ENCODE measurements around the gene TTLL6. TPM values are rescaled to one million over a fixed set of nuclear protein-coding genes. Genes with fewer than 3 reads are reported as not detected.

Gene TTLL6
- total RNA-seq, 1 donor from 2014 or later, result 5.1 TPM

GRCh38 chr17:48760411-48760810 lies 56.6 kb downstream of the TTLL6 start:
- DNase-seq (ENCODE audit: low spot score), result no peak

- no peak for DNase-seq (ENCODE audit: low spot score)
Observed at GRCh38 chr17:48759288-48759687, 57.7 kb downstream of the TTLL6 start.

- DNase-seq (ENCODE audit: low spot score), result no peak
Observed at GRCh38 chr17:48757524-48757961, 59.5 kb downstream of the TTLL6 start.

- DNase-seq (ENCODE audit: low spot score), result no peak
Observed at GRCh38 chr17:48756830-48757251, 60.2 kb downstream of the TTLL6 start.

- no peak for DNase-seq (ENCODE audit: low spot score)
Observed at GRCh38 chr17:48755356-48755755, 61.7 kb downstream of the TTLL6 start.

- no peak for DNase-seq (ENCODE audit: low spot score)
Observed at GRCh38 chr17:48754500-48755261, 62.3 kb downstream of the TTLL6 start.

- DNase-seq (ENCODE audit: low spot score), result no peak
Observed at GRCh38 chr17:48753794-48754499, 63.1 kb downstream of the TTLL6 start.

- no peak for DNase-seq (ENCODE audit: low spot score)
Observed at GRCh38 chr17:48752399-48753288, 64.4 kb downstream of the TTLL6 start.

GRCh38 chr17:48751733-48752398 lies 65.2 kb downstream of the TTLL6 start:
- DNase-seq (ENCODE audit: low spot score), result no peak

GRCh38 chr17:48751172-48751571 lies 65.9 kb downstream of the TTLL6 start:
- DNase-seq (ENCODE audit: low spot score), result no peak

- no peak for DNase-seq (ENCODE audit: low spot score)
Observed at GRCh38 chr17:48749621-48750553, 67.1 kb downstream of the TTLL6 start.

GRCh38 chr17:48748718-48749566 lies 68.1 kb downstream of the TTLL6 start:
- DNase-seq (ENCODE audit: low spot score), result no peak

- no peak for DNase-seq (ENCODE audit: low spot score)
Observed at GRCh38 chr17:48747445-48748363, 69.3 kb downstream of the TTLL6 start.

GRCh38 chr17:48746916-48747444 lies 70.0 kb downstream of the TTLL6 start:
- DNase-seq (ENCODE audit: low spot score), result no peak

GRCh38 chr17:48745381-48746275 lies 71.4 kb downstream of the TTLL6 start:
- no peak for DNase-seq (ENCODE audit: low spot score)

- no peak for DNase-seq (ENCODE audit: low spot score)
Observed at GRCh38 chr17:48740537-48740936, 76.5 kb downstream of the TTLL6 start.

Measured in mucosa of gallbladder (tissue), 1 donor.